ENCODE data around the gene TUB.
A peak's percentile ranks its signal among the peaks of the same experiment; 100 is the strongest.

The TUB gene

DNA sequence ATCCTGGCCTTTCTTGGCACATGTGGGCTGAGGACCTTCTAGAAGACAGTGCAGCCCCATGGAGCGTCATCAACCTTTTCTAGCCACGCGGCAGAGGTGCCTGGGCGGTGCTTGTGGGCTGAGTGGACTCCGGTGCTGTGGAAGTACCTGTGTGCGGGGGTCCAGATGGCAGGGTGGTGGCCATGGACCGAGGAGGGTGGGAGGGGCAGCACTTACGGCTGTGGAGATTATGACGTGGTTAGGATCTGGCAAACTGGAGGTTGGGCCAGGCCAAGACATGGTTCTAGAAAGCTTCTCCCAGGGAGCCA, 2.0 kb downstream of the TUB start:
- TF ChIP-seq HOXA7 (CRISPR knock-in tag; IDR thresholded peaks at IDR 0.05; ENCODE audit: borderline replicate concordance) (no peak), ZNF324 (tag by site-specific recombination; IDR thresholded peaks at IDR 0.05) (no peak), ZNF670 (tag by site-specific recombination; IDR thresholded peaks at IDR 0.05; ENCODE audit: low read depth) (no peak), ZNF211 (tag by site-specific recombination; IDR thresholded peaks at IDR 0.05; ENCODE audit: low read depth) (no peak), ZNF132 (tag by site-specific recombination; IDR thresholded peaks at IDR 0.05; ENCODE audit: borderline replicate concordance) (no peak), EGR2 (tag by site-specific recombination; IDR thresholded peaks at IDR 0.05; ENCODE audit: low read depth) (no peak), ZNF658 (tag by site-specific recombination; IDR thresholded peaks at IDR 0.05) (no peak), SCRT2 (tag by site-specific recombination; IDR thresholded peaks at IDR 0.05) (no peak), ZNF510 (tag by site-specific recombination; IDR thresholded peaks at IDR 0.05; ENCODE audit: insufficient replicate concordance) (no peak), ZNF707 (tag by site-specific recombination; IDR thresholded peaks at IDR 0.05) (no peak), ZNF76 (tag by site-specific recombination; IDR thresholded peaks at IDR 0.05; ENCODE audit: borderline replicate concordance, low read depth) (no peak)
- TF ChIP-seq, protein P1, sequence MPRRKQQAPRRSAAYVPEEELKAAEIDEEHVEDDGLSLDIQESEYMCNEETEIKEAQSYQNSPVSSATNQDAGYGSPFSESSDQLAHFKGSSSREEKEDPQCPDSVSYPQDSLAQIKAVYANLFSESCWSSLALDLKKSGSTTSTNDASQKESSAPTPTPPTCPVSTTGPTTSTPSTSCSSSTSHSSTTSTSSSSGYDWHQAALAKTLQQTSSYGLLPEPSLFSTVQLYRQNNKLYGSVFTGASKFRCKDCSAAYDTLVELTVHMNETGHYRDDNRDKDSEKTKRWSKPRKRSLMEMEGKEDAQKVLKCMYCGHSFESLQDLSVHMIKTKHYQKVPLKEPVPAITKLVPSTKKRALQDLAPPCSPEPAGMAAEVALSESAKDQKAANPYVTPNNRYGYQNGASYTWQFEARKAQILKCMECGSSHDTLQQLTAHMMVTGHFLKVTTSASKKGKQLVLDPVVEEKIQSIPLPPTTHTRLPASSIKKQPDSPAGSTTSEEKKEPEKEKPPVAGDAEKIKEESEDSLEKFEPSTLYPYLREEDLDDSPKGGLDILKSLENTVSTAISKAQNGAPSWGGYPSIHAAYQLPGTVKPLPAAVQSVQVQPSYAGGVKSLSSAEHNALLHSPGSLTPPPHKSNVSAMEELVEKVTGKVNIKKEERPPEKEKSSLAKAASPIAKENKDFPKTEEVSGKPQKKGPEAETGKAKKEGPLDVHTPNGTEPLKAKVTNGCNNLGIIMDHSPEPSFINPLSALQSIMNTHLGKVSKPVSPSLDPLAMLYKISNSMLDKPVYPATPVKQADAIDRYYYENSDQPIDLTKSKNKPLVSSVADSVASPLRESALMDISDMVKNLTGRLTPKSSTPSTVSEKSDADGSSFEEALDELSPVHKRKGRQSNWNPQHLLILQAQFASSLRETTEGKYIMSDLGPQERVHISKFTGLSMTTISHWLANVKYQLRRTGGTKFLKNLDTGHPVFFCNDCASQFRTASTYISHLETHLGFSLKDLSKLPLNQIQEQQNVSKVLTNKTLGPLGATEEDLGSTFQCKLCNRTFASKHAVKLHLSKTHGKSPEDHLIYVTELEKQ (tag by site-specific recombination; IDR thresholded peaks at IDR 0.05; ENCODE audit: borderline replicate concordance), result no peak
- TF ChIP-seq, protein P2, sequence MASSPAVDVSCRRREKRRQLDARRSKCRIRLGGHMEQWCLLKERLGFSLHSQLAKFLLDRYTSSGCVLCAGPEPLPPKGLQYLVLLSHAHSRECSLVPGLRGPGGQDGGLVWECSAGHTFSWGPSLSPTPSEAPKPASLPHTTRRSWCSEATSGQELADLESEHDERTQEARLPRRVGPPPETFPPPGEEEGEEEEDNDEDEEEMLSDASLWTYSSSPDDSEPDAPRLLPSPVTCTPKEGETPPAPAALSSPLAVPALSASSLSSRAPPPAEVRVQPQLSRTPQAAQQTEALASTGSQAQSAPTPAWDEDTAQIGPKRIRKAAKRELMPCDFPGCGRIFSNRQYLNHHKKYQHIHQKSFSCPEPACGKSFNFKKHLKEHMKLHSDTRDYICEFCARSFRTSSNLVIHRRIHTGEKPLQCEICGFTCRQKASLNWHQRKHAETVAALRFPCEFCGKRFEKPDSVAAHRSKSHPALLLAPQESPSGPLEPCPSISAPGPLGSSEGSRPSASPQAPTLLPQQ (tag by site-specific recombination; IDR thresholded peaks at IDR 0.05), result no peak
- peaks cover 0 to 5% of the 10 kb centered on the region in 2 experiments; a peak in 1 of 3 replicates for H3K36me3 ChIP-seq (ENCODE audit: control insufficient read depth in 2 of 2, insufficient read depth in 1 of 2, low read length in 2 of 2)
- POLR2A ChIA-PET, result interaction anchor here (0.5 to 1.3 kb wide), 3 partner anchors 11 to 71 kb away, joined by 3 to 4 read pairs (median 3); no protein-coding TSS in a partner anchor
- CTCF ChIA-PET, result interaction anchor here (1.1 to 2.5 kb wide), 8 partner anchors 8 to 76 kb away, joined by 3 to 17 read pairs (median 6); no protein-coding TSS in a partner anchor
- H3K9me3 ChIP-seq (ENCODE audit: control insufficient read depth, insufficient read depth, low read depth, low read length), result no peaks in the 10 kb centered on the region
- peaks cover 9% of the 10 kb centered on the region; the same call in 1 of the 2 replicates for H3K4me1 ChIP-seq (ENCODE audit: control insufficient read depth, insufficient read depth, low read length)
- H3K27ac ChIP-seq (ENCODE audit: extremely low read depth, low read depth, low read length), result no peak overlapping the region
- no peak overlapping the region for H3K4me3 ChIP-seq (ENCODE audit: low read depth, low read length)

DNA sequence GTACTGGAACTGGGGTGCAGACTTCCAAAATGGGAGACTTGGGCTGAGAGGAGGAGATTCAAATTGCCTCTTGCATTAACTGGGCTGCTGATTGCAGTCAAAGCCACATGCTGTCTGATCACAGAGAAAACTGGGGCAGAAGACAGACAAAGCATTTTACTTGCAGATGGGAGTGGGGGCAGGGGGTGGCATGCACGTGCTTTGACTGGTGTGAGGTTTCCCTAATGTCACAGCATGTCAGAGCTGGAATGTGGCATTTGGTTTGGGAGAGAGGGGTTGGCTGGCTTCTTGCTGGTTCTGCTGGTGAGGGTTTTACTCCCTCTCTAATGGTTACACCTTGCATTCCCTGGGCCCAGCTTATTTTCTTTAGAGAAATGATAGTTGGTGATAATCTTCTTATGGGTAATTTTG, 2.9 kb downstream of the TUB start:
- CTCF ChIA-PET, result interaction anchor here (1.2 to 2.5 kb wide), 4 partner anchors 9 to 77 kb away, joined by 3 to 17 read pairs (median 8); no protein-coding TSS in a partner anchor
- TF ChIP-seq SP2 (tag by site-specific recombination; IDR thresholded peaks at IDR 0.05) (no peak), ZNF2 (tag by site-specific recombination; IDR thresholded peaks at IDR 0.05) (no peak), MEIS1 (CRISPR knock-in tag; IDR thresholded peaks at IDR 0.05; ENCODE audit: borderline replicate concordance) (no peak), ZNF76 (tag by site-specific recombination; IDR thresholded peaks at IDR 0.05; ENCODE audit: borderline replicate concordance, low read depth) (no peak), ZIC2 (tag by site-specific recombination; IDR thresholded peaks at IDR 0.05) (peak; percentile 80), ZSCAN23 (tag by site-specific recombination; IDR thresholded peaks at IDR 0.05) (no peak), MYNN (tag by site-specific recombination; IDR thresholded peaks at IDR 0.05; ENCODE audit: borderline replicate concordance) (no peak), ZNF785 (tag by site-specific recombination; IDR thresholded peaks at IDR 0.05) (no peak), ZNF473 (tag by site-specific recombination; IDR thresholded peaks at IDR 0.05) (no peak)
- TF ChIP-seq, protein P3, sequence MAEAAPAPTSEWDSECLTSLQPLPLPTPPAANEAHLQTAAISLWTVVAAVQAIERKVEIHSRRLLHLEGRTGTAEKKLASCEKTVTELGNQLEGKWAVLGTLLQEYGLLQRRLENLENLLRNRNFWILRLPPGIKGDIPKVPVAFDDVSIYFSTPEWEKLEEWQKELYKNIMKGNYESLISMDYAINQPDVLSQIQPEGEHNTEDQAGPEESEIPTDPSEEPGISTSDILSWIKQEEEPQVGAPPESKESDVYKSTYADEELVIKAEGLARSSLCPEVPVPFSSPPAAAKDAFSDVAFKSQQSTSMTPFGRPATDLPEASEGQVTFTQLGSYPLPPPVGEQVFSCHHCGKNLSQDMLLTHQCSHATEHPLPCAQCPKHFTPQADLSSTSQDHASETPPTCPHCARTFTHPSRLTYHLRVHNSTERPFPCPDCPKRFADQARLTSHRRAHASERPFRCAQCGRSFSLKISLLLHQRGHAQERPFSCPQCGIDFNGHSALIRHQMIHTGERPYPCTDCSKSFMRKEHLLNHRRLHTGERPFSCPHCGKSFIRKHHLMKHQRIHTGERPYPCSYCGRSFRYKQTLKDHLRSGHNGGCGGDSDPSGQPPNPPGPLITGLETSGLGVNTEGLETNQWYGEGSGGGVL (tag by site-specific recombination; IDR thresholded peaks at IDR 0.05), result peak; percentile 47; the same call in 1 of the 2 replicates
- TF ChIP-seq, protein P4, sequence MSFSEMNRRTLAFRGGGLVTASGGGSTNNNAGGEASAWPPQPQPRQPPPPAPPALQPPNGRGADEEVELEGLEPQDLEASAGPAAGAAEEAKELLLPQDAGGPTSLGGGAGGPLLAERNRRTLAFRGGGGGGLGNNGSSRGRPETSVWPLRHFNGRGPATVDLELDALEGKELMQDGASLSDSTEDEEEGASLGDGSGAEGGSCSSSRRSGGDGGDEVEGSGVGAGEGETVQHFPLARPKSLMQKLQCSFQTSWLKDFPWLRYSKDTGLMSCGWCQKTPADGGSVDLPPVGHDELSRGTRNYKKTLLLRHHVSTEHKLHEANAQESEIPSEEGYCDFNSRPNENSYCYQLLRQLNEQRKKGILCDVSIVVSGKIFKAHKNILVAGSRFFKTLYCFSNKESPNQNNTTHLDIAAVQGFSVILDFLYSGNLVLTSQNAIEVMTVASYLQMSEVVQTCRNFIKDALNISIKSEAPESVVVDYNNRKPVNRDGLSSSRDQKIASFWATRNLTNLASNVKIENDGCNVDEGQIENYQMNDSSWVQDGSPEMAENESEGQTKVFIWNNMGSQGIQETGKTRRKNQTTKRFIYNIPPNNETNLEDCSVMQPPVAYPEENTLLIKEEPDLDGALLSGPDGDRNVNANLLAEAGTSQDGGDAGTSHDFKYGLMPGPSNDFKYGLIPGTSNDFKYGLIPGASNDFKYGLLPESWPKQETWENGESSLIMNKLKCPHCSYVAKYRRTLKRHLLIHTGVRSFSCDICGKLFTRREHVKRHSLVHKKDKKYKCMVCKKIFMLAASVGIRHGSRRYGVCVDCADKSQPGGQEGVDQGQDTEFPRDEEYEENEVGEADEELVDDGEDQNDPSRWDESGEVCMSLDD (tag by site-specific recombination; IDR thresholded peaks at IDR 0.05), result no peak

More for the DNA sequence above, 2.9 kb downstream of the TUB start:
- no peak overlapping the region for H3K4me3 ChIP-seq (ENCODE audit: low read depth, low read length)
- H3K4me1 ChIP-seq (ENCODE audit: control insufficient read depth, insufficient read depth, low read length), result peaks cover 9% of the 10 kb centered on the region; the same call in 1 of the 2 replicates
- no peak overlapping the region for H3K27ac ChIP-seq (ENCODE audit: extremely low read depth, low read depth, low read length)
- H3K9me3 ChIP-seq (ENCODE audit: control insufficient read depth, insufficient read depth, low read depth, low read length), result no peaks in the 10 kb centered on the region
- POLR2A ChIA-PET, result no interaction called here
- H3K36me3 ChIP-seq (ENCODE audit: control insufficient read depth in 2 of 2, insufficient read depth in 1 of 2, low read length in 2 of 2), result peaks cover 0 to 10% of the 10 kb centered on the region in 2 experiments; a peak in 1 of 3 replicates
